NCI-H446 (cell line): ENCODE data around the gene OR51V1.
"Not testable (repeated sequence)": the region's sequence is repeated elsewhere in the genome, so short reads cannot be mapped to it uniquely, and the experiment has no call there.

Source experiments
- DNase-seq, 2 experiments: peaks; one replicate each; lab custom pipeline; 2025; lab: John Stamatoyannopoulos, UW

The OR51V1 gene, protein sequence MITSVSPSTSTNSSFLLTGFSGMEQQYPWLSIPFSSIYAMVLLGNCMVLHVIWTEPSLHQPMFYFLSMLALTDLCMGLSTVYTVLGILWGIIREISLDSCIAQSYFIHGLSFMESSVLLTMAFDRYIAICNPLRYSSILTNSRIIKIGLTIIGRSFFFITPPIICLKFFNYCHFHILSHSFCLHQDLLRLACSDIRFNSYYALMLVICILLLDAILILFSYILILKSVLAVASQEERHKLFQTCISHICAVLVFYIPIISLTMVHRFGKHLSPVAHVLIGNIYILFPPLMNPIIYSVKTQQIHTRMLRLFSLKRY

DNA sequence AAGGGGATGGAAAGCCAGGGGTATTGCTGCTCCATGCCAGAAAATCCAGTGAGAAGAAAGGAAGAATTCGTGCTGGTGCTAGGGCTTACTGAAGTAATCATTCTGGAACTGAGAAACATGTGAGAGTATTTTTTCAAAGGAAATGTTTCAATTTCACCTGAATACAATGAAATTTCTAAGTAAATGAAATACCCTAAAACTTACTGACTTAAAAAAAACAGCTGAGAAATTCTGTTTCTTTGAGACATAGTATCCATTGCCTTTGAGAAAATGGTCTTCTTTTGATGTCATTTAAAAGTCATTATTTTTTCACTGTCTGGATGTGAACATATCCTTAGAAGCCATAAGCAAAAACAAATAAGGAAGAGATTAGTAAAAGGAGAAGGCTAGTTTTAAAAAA lies at the start of gene OR51V1:
Gene OR51V1 (minus strand): TSS at position 101 of the 400 bp plus-strand sequence. CDS start 0 bp downstream, at position 101.
- DNase-seq, result no peak

DNA sequence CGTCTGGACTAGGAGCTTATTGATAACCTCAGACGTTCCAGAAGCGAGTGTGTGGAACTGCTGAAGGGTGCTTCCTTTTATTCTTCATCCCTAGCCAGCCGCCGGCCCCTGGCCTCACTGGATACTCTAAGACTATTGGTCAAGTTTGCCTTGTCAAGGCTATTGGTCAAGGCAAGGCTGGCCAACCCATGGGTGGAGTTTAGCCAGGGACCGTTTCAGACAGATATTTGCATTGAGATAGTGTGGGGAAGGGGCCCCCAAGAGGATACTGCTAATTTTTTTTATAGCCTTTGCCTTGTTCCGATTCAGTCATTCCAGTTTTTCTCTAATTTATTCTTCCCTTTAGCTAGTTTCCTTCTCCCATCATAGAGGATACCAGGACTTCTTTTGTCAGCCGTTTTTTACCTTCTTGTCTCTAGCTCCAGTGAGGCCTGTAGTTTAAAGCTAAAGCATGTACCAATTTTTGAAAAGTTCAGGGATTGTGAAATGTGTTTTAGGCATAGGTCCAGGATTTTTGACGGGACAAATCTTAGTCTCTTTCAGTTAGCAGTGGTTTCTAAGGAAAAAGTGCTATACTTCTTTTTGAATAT lies 49.4 kb upstream of the OR51V1 start, which contains the start of gene HBG1:
Gene HBG1 (minus strand): TSS at position 51 of the 590 bp plus-strand sequence. CDS start 53 bp downstream, outside the sequence.
- not testable (repeated sequence) for DNase-seq

DNA sequence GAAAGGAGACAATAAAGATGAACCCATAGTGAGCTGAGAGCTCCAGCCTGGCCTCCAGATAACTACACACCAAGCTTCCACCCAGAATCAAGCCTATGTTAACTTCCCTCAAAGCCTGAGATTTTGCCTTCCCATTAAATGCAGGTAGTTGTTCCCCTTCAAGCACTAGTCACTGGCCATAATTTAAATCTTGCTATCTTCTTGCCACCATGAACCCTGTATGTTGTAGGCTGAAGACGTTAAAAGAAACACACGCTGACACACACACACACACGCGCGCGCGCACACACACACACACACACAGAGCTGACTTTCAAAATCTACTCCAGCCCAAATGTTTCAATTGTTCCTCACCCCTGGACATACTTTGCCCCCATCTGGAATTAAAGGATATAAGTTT lies 48.0 kb upstream of the OR51V1 start:
- DNase-seq, result not testable (repeated sequence)

DNA sequence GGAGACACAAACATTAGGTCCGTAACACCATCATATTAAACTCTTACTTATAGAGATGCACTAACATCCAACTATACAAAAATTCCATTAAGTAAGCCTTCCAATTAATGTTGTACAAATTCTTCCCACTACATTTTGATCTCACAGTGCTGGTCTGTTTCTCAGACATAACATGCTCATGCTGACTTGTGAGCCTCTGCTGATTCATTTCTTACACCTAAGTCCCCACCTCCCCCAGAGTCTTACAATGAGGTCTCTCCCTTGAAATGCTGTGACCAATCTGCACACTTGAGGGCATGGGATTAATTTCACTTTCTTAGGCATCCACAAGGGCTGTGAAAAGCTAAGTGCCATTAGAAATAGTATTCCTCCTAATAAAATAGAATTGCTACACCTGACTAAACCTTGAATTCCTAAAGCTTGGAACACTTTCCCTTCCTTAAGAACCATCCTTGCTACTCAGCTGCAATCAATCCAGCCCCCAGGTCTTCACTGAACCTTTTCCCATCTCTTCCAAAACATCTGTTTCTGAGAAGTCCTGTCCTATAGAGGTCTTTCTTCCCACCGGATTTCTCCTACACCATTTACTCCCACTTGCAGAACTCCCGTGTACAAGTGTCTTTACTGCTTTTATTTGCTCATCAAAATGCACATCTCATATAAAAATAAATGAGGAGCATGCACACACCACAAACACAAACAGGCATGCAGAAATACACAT lies 47.1 kb upstream of the OR51V1 start:
- DNase-seq, result no peak

DNA sequence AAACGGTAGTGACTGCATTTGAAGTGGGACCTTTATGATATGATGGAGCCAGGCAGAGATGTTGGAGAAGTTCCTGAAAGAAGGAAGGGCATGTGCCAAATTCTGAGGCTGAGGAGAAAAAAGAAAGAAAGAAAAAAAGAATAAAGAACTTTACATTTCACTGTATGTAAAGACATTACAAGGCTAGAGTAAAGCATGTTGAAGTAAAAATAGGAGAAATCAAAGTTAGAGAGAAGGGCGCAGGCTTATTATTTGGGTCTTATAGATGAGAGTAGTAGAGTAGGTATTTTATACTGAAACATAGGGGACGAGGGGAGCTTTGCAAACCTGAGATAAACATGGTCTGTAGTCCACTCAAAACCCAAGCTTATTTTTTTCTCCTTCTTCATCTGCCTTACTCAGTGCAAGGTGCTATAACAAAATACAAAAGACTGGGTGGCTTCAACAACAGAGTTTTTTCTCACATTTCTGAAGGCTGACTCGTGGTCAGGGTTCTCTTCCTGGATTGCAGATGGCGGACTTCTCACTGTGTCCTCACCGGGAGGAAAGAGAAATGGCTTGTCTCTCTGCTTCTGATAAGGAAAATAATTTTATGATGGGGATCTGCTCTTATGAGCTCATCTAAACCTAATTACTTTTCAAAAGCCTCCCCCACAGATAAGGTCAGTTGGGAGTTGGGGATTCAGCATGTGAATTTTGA lies 46.4 kb upstream of the OR51V1 start:
- DNase-seq, result no peak

DNA sequence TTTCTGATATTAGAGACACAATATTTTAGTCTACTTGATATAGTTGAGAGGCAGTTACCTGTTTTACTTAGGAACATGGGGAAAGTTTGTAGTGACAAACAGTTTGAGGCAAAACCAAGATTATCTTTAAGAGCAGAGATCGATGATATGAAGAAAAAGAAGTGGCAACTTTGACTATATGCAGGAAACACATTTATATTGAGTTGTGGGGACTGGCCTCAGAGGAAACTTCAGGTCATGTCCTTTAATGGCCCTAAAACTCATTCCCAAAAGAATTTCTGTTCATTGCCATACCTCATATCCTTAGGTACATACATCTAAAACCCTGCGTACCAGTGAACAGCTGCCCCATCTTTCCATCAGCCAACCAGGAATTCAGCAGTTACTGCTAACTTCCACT lies 44.7 kb upstream of the OR51V1 start:
- no peak for DNase-seq

DNA sequence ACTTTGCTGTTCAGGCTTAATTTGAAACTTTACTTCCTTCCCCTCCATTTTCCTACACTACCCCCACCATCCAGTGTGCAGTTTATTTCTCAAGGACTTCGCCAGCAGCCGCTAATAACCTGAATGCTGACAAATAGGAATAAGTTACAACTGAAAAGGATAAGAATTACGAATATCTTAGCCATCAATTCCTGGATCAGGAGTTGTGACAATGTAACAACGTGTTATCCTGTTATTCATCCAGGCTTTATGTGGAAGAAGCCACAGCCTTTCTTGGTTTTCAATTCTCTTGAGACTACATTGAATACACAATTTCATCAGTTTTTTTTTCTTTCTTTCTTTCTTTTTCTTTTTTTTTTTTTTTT lies 43.3 kb upstream of the OR51V1 start:
- no peak for DNase-seq

DNA sequence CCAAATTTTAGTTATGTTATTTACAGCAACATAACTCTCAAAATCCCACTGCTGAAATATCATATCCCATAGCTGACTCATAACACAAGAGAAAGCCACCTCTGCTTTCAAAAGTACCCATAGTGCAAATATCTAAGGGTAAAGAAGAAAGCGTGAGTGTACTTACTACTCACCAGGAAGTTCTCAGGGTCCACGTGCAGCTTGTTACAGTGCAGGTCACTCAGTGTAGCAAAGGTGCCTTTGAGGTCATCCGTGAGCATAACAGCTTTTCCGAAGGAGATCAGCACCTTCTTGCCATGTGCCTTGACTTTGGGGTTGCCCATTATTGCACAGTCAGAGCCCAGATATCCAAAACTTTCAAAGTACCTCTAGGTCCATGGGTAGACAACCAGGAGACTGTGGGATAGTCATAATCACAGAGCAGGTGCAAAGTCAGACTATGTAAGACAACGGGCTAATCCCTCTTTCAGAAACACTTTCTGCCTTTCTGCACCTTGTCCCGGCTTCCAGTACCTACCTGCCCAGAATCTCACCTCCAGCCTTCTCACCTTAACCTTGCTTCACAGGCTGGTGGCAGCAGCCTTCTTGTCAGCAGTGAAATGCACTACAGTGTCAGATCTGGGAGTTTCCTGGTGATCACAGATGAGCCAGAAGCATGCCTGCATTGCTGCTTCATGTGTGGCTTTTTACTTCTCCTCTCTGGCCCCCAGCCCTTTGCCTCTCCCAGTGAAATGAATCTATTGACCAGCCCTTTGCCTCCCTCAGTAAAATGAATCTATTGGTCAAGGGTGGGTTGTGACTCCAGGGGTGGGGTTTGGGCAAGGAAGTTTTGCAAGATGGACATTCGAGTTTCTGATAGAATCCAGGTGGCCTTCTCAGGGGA lies 42.7 kb upstream of the OR51V1 start:
- no peak for DNase-seq

DNA sequence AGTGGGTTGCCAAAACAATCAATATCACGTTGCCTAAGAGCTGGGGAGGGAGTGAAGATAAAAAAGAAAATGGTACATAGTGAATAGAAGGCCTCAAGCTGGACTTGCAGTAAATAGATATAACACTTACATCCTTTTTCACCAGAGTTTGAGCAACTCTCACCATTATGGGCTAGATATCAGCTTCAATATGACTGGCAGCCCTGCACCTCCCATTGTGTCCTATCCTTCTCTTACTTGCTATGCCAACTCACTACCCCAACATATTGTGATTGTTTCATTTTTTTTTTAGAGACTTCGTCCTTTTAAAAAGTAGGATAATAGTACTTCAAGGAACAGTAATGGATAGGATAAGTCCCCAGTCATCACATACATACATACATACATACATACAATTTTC lies 41.7 kb upstream of the OR51V1 start:
- no peak for DNase-seq

DNA sequence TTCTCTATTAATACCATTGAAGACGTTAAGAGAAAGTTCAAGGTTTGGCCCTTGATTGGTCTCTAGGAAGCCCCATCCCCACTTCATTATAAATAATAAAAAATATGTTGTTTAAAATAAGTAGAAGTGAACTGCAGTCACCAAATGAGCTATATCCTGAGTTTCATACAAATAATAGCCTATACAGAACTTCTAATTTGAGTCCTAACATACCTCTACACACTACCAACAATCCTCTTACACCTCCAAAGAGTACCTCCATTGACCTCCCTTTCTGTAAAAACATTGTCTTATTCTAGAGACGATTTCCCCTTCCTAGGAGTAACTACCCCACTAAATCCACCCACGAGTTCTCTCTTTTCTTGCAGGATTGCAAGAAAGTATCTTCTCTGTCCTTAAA lies 41.0 kb upstream of the OR51V1 start:
- DNase-seq, result no peak

DNA sequence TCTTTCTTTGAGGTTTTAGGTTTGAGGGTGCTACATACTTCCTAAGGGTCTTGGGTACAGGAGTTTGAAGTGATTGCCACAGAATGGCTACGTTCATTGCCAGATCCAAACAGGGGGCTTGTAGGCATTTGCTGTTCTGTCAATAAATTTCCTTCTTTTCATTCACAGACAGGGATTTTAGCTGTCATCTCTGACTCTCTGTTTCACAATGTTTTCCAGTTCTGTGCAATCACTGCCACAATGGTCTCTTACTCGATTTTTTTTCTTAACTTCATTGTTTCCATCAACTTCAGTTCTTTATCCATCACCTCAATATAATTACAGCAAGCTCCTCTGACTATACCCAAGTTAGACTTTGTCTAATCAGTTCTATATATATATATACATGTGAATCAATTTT lies 40.0 kb upstream of the OR51V1 start:
- no peak for DNase-seq

DNA sequence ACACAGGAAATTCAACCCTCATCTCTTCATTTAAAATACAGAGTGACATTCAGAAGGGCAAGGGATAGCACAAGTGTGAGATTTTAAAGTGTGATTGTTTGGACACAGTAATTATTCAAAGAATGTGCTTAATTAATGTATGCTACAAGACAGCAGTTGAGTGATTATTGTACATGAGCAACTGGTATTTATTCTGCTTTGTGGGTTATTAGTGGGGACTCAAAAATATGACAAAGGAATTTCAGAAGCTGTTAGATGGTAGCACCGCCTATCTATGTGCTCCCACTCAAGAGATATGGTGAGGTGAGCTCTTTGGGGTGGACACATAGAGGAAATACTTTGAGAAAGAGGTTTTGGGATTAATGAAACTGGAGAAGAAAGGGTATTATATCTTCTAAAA lies 39.6 kb upstream of the OR51V1 start:
- DNase-seq, result no peak

DNA sequence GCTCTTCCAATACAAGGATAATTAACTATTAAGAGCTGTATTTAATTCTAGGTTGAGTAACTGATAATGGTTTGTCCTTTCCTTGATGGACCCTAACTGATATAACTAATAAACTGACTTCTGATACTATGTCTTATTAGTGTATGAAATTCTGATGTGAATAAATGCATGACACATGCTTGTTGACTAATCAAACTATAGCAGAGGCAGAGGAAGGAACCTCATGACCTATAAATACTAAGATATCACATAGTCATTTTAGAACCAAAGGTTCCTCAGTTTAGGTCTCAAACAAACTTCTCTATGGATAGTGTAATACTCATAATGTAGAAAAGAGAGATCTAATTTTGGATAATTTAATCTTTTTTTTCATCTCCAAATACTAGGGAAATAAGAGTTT lies 38.6 kb upstream of the OR51V1 start:
- no peak for DNase-seq

DNA sequence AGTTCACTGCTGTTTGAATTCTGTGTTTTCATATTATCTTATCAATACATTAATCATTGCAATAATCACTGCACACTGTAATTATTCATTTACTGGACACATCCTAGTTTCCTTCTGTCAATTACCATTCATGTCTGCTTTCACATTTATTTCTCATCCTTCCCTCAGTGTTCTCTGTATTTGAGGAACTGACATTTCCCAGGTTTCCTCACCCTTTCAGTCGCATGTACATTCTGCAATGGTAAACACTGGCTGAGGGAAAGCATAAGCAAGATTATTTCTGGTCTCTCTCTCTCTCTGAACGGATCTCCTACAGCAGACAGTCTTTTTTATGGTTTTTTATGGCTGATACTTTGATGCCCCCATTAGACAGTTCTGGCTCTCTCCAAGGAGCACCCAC lies 38.0 kb upstream of the OR51V1 start:
- DNase-seq, result no peak

DNA sequence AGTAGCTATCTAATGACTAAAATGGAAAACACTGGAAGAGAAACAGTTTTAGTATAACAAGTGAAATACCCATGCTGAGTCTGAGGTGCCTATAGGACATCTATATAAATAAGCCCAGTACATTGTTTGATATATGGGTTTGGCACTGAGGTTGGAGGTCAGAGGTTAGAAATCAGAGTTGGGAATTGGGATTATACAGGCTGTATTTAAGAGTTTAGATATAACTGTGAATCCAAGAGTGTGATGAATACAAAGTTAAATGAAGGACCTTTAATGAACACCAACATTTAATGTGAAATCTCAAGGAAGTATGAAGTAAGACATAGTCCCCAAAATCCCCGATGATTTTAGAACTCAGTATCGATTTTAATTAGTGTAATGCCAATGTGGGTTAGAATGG lies 36.9 kb upstream of the OR51V1 start:
- no peak for DNase-seq

DNA sequence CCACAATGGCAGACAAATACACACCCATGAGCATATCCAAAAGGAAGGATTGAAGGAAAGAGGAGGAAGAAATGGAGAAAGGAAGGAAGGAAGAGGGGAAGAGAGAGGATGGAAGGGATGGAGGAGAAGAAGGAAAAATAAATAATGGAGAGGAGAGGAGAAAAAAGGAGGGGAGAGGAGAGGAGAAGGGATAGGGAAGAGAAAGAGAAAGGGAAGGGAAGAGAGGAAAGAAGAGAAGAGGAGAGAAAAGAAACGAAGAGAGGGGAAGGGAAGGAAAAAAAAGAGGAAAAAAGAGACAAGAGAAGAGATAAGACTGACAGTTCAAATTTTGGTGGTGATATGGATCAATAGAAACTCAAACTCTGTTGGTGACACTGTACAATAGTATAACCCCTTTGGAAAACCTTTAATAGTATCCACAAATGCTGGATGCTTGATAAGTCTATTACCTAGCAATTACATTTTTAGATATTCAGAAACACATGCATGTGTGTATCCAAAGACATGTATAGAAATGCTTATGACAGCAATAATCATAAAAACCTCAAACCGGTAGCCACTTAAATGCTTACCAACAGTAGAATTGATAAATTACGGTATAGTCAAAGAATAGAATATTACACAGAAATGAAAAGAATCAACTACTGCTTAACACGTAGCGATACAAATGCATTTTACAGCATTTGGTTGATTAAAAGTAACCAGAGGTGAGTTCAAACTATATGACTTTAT lies 35.0 kb upstream of the OR51V1 start:
- DNase-seq, result no peak

DNA sequence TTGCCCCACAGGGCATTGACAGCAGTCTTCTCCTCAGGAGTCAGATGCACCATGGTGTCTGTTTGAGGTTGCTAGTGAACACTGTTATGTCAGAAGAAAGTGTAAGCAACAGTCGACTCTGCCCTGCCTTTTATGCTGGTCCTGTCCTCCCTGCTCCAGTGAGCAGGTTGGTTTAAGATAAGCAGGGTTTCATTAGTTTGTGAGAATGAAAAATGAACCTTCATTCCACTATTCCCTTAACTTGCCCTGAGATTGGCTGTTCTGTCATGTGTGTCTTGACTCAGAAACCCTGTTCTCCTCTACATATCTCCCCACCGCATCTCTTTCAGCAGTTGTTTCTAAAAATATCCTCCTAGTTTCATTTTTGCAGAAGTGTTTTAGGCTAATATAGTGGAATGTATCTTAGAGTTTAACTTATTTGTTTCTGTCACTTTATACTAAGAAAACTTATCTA lies 33.9 kb upstream of the OR51V1 start, which contains the start of gene HBD:
Gene HBD (minus strand): TSS at position 103 of the 454 bp plus-strand sequence. CDS start 50 bp downstream, at position 53.
- no peak for DNase-seq

DNA sequence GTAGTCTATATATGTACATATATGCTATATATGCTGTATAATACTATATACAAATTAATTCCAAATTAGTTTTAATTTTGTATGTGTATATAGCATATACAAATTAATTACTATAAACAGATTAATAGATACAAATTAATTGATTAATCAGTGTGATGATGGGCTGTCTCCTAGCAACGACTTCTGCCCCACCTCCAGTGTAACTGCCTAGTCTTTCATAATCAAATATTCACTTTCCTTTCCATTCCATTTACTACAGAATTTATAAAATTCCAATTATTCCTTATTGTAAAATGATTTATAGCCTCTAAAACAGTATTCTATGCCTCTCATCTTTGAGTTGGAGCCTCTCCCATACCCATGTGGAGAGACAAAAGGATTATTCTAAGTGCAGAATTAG lies 32.8 kb upstream of the OR51V1 start:
- DNase-seq, result no peak

DNA sequence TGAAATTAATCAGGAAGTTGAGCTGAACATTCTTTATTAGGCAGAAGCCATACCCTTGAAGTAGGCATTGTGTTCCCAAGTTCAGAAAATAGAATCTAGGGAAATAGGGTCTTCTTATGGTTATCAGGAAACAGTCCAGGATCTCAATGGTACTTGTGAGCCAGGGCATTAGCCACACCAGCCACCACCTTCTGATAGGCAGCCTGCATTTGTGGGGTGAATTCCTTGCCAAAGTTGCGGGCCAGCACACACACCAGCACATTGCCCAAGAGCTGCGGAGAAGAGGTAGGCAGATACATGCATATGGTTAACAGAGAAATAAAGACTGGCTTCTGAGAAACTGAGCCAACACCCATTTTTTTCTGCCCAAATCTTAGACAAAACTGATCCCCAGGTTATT lies 32.3 kb upstream of the OR51V1 start:
- no peak for DNase-seq

DNA sequence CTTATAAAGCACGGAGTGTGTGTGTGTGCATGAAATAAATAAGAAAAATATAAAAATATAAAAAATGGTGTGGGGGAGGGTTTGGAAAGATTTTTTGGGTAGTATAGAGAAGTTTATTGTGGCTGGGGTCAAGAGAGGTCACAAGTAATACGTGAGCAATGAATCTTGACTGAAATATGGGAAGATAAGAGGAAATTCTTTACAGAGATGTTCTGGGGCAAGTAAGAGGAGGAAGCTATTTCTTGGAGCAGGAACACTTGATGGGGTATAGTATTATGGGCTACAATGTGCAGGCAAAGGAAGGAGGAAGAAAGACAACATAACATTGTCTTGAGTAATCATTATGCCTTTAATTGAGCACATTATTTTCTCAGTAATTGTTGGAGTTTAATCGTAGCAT lies 31.7 kb upstream of the OR51V1 start:
- DNase-seq, result no peak

DNA sequence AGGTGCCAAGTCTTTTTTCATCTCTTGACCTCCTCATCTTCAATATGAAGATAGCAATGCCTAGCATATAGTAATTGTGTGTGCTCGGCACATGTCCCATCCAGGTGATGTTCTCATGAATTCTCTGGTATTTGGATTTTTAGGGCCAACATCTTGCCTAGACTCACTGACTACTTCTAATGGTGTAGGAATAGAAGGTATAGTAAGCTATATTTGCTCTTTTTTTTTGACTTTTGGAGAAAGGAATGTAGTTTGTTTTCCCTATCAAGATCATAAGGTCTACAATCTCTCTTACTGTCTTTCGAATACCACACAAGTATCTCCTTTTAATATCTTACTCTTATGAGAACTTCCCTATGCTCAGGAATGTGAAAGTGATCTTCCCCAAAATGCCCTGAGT lies 30.6 kb upstream of the OR51V1 start:
- no peak for DNase-seq
